HG03432 (cell line): ENCODE measurements around the gene SSH2.

Experiments used
- ATAC-seq: cut with Tn5 transposase; IDR thresholded peaks from one replicate; pipeline ENCODE4 v1.9.1; 2021; ENCODE audit warnings: mild to moderate bottlenecking, moderate library complexity; ENCODE audit not compliant: unreplicated experiment

Gene SSH2

DNA sequence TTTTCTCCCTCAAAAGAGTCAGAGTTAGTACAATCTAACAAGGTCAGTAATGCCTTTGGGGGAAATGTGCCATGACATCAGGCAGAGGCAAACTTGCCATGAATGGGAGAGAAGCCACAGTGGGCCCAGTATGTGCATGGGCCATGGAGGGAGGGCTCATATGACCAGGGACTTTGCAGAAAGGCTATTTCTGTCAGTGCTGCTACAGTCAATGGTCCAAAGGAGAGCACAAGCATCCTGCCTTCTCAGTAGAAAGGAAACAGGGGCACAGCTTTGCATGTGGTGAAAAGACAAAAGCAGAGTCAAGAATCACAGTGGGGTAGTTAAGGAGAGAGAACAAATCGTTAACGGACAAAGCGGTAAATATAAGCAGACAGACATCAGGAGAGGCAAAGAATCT is 296.1 kb downstream of the SSH2 start:
- no peak for ATAC-seq

DNA sequence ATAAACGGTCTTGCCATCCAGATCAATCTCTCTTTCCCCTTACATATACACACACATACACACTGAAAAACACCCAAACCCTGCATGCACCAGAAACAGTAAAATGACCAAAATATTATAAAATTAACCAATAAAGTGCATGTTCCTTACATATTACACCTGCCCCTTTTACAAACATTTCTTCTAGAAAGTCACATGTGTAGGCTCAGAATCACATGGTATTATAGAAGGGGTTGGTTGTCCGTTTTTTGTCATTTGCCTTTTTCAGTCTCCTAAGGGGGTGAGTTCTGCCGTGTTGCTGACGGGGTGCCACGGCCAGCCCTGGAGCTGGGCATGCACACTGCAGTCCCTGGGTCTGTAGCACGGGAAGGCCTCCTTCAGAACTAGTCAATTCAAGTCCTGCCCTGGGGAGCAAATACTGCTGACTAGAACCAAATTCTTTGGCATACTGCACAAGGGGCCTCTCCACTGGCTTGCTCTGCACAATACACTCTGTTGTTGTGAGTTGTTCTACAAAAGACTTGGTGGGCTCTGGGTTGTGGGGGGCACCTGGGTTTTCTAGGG is 299.3 kb downstream of the SSH2 start:
- ATAC-seq = no peak

DNA sequence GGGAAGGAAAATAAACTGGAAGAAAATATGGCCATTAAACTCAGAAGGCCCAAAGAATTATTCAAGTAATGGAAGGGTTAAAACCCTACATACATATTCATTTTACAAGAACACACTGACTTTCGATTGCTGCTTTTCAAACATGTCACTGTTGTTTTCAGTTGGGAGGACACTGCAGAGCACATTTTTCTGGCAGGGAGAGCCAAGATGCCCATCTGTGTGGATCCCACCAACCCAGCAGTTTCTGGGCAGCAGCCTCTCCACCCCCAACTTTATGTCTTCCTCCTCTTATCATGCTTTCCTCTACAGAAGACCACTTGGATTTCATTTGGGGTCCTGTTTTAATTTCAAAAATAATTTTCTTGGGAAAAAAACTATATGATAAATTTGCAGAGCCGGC is 300.2 kb downstream of the SSH2 start:
- ATAC-seq = no peak

DNA sequence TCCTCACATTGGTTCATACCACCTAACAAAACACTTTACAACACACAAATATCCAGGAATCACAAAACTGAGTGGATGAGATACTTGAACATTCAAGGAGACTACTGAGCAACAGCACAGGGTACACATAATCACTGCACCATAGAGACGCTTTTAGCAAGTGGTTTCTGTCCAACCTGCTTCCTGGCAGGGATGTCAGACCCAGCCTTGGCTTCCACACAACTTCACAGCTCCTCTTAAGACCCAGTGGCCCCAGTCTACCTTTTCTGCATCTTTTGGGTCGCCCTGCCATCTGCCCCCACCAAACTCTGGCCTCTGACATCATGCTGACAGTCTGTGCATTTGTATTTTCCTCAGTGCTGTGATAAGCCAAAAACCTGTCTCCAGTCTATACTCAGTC is 301.4 kb downstream of the SSH2 start:
- ATAC-seq = no peak

DNA sequence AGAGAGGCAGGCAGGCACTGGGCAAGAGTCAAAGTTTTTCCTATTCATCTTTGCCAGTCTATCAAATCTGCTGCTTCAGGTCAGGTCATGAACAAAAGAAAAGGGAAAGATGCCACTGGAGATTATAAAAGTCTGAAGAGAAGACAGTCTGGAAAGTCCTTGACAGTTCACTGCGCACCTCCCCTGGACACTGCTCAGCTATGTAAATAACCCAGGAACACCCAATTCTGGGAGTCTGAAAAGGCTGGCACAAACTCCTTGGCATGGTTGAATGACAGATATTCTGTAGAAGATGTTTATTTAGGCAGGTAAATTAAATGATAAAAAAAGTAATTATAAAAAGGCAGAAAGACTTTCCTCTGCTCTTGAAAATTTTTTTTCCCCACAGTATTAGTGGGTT is 302.1 kb downstream of the SSH2 start:
- no peak for ATAC-seq

DNA sequence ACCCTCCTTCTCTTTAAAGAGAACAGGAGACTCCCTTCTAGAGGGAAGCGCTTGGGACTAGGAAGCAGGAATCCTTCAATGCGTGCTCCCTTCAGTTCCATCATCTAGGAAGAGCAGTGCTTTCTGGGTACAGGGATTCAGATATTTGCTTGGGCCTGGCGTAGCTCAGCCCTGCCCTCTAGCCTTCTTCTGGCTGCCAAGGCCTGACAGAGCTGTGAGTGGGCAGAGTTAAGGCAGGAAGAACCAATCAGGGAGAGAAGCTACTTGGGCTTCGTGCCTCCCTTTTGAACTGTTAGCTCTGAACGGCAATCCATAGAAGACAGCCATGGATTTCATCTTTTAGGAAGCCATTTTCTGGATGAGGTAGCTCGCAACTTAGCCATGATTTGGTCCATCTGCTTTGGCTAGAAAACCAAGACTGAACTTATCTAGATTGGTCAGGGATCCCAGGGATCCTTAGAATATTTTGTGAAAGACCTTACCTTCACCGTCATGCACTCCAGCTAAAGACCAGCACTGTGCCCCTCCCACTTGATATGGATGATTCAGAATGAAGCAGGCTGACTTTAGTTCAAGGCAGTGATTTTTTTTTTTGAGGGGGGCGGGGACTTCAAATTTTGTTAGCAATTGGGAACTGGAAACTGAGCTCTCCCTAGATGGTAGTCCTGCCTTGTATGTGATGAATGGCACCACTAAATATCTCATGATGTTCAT is 304.8 kb downstream of the SSH2 start:
- no peak for ATAC-seq

DNA sequence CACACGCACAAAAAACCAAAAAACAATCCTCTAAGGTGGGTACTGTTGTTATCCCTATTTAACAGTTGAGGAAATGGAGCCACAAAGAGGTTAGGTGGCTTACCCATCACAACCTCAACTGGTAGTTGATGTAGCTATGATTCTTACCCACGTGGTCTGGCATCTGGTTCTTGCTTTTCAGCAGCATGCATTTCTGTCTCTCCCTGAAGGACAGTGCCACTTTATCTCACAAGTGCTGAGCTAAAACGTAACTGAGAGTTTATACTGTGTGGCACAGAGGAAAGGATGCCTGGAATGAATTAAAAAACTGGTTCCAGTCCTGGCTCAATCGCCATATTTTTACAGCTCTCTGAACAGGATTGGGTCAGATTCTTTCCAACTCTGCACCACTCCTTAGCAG is 305.4 kb downstream of the SSH2 start:
- no peak for ATAC-seq

DNA sequence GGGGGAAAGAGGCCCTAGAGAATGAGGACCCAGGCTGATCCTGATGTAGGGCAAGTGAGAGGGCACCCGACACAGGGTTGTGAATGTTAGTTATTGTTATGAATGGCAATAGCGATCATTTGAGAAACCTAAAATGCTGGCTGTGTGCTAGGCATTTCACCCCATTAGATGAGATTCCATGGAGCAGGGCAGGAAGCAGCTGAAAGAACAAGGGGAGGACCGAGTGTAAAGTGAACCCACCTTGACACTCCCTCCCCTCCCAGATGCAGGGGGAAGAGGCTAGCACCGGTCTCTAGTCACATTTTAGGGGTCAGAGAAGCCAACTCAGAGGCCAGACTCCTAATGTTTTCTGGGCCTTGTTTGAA is 306.8 kb downstream of the SSH2 start:
- no peak for ATAC-seq

DNA sequence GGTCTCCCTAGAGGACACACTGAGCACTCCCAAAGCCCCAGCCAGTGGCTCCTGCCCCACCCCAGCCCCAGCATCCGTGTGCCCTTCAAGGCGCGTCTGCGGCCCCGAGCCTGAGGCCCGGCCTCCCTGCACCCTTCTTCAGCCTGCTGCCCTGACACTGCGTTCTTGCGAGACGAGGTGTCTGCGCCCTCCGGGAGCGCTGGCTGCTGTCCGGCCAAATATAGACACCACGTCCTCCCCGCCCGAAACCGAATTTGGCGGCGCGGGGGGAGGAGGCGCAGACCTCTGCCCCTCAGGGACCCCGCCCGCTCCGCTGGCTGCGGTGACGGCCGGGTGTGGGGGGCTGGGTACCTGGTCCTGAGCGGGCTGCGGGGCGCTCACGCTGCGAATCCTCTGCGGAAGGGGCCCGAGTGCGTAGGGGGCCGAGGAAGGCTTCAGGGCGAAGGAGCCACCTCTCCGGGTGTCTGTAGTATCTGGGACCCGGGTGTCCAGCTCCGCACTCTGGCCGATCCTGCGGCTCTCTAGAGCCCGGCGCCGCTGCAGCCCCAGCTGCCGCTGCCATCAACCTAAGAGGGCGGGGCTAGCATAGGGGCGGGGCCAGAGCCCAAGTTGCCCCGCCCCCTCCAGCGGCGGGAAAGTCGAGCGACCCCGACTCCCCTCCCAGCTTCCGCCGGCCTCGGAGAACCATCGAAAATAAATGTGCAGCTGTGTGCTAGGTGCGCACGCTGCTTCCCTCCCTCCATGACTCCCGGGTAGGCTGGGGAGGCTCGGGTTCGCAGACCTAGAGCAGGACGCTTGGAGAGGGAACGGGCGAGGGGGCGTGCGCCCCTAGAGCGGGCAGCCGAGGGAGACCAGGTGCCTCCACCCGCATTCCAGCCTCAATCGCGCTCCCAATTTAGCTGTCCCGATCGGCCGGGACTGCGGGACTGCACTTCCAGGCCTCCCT is 307.4 kb downstream of the SSH2 start, which contains the start of gene CORO6:
Gene CORO6, minus strand, starts transcription at position 576 of the 946 bp plus-strand sequence. CDS start 1,491 bp downstream, outside the sequence.
- peak; percentile 54 for ATAC-seq

DNA sequence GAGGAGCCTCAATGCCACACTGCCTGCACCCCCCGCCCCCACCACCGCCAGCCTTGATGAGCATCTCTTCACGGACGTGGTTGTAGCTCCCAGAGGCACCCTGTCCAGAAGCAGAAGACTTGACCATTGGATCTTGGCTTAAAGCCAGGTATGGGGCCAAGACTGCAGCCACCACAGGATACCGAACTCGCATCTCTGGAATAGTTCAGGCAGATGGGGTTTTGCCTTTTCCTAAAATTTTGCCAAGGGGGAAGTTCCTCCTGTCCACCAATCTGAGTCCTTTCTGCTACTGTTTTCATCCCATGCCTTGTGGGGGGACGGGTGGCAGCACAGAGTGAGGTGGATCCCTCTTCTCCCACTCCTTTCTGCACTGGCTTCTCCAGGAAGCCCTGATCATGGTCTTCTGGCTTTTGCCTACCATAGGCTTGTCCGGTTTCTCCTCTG is 308.3 kb downstream of the SSH2 start:
- ATAC-seq = no peak

DNA sequence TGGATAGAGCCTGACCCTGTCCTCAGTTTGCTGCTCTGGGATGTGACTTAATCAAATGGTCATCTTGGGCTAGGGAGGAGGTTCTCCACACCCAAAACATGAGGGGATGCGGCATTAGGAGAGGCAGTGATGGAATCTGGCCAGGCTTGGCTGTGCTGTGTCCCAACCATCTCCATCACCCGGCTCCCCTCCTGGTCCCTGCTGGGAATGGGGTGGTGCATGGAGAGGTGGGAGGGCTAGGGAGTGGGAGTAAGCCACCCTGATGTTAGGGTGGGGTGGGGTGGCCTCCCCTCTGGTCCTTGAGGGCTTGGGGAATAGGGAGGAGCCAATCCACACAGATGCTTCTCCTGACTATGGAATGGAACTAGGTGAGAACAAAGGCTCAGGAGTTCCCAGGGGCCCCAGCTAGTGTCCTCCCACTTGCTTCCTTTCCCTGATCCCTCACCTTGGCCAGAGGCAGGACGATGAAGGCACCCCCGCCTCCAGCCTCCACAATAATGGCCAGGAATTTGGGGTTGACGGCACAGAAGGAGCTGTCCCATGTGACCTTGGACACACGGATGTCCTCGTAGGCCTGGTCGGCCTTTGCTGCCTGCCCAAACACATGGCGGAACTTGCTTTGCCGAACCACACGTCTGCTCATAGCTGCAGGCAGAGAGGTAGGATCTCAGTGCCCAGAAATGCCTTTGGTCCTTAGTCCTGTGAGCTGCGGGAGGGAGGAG is 309.1 kb downstream of the SSH2 start:
- no peak for ATAC-seq

DNA sequence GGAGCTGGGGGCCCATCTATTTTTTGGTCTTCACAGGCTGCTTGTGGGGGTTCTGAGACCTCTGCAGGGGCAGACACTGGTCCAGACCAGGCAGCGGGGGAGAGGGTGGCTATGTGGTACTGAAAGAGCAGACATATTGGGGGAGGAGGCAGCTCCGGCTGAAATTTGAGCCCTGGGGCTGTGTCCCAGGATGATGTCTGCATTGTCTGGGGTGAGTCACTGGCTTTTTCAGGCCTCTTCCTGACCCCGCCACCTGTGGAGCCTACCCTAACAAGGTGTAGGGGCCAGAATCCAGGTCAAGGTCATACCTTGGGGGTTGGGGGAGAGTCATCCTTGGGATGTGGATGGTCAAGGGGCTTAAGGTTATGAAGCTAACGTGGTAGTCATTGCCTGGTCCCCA is 309.8 kb downstream of the SSH2 start:
- no peak for ATAC-seq

DNA sequence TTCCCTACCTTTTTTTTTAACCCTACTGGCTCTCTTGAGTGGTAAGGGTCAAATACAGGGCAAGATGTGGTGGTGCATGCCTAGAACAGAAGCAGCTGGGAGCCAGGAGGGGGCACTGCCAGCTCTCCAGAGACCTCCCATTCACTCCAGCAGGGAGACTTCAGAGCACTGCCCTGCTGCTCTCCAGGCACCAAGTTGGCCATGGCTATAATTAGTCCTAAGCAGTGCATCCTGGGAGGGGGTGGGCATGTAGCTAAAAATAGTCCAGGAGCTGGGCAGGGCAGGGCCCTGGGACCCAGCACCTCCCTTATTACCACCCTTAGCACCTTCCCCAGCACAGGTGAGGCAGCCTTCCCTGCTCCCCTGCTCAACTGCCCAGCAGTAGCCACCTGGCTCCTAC is 310.8 kb downstream of the SSH2 start:
- ATAC-seq = no peak

DNA sequence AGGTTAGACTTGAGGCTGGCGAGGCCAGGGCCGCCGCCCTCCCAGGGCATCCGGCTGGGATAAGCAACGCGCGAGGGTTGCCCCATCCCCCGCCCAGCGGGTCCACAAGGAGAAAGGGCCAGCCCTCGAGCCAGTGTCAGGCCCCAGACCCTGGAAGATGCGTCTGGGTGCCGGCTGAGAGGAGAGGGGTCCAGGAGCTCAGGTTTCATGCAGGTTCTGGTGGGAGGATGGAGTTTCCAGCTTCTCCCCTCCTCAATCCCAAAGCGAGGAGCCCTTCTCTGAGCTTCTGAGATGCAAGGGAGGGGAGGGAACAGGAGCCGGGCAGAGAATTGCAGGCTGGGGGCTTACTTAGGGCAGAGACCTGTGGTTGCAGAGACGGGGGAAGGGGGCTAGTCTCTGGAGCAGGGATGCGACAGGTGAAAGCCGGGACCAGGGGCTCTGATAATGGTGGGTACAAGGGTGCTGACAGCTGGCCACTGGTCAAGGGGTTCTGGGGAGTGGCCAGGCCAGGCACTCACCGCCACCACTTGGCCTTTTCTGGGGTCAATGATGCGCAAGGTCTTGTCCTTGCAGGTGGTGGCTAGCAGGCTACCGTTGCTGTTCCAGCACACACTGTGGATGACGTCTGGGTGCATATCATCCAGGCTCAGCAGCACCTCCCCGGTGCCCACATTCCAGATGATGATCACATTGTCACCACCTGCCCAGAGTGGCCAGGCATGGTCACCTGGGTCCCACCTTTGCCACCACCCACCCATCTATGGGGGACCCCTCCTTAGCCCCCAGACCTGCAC is 311.6 kb downstream of the SSH2 start:
- no peak for ATAC-seq

DNA sequence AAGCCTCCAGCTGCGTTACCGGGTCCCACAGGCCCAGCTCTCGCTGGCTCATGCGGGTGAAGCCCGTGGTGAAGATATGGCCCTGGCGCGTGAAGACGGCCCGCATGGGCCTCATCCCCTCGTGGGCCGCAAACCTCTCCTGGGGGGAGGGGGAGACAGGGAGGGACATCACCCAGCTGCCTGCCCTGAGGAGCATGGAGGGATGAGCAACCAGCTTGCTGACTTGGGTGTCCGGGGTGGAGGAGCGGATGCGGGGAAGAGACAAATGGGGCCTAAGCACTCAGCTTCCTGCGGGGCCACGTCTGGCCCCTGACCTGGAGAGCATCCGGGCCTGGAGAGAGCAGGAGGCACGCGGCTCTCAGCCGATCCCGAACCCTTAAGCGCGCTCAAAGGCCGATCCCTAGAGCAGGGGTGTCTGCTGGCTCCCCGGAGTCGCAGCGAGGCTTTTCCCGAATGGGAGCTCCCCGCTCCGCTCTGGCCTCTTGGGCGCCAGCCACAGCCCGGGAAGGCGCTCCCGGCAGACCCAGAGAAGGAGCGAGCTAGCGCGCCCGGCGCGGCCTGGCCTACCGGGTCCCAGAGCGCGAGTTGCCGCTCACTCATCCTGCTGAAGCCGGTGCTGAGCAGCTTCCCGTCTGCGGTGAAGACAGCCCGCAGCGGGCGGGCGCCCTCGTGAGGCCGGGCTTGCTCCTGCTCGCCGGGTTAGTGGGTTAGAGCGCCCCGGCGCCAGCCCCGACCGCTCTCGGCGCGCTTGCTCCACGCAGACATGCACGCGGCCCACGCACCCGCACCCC is 312.4 kb downstream of the SSH2 start:
- ATAC-seq = peak; percentile 30

DNA sequence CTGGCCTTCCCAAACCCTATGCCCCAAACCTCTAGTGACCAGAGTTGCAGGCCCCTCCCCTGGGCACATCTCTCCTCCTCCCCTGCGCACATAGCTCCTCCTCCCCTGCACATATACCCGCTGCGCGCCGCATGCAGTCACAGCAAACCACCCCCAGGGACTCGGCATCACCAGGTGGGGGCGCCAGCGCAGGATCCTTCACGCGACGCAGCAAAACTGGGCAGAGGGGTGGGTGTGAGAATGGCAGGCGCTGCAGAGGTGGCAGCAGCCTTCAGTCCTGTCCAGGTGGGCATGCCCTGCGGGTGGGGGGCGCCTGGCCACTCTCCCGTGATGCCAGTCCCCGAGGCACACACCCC is 312.9 kb downstream of the SSH2 start:
- ATAC-seq = peak; percentile 43

DNA sequence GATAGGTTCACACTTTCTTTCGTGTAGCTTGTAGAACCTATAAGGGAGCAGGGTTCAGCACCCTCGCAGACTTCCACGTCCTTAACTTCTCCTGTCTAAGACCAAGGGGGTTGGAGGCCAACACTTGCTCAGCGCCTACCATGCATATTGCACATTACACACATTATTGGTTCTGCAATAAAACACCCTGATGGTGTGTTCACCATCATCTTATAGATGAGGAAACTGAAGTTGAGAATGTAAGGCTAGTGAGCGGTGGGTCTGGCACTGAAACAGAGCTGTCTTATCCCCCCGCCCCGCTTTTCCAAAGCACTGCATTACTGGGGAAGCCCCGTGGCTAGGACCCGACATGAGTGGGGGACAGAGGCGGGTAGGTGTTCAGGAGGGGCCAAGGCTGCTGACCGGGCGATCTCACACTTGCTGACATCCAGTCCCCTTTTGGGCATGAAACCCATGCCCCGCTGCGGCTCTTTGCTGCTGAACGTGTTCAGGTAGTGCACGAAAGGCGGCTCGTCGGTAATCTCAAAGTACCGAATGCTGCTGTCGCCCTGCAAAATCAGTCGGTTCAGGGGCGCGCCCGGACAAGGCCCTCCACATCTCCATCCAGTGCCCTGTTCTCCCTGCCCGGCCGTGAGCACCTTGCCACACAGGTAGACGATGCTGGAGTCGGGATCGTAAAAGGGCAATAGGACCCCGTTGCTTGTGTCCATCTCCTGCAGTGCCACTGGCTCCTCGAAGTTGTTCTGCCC is 313.6 kb downstream of the SSH2 start:
- no peak for ATAC-seq

DNA sequence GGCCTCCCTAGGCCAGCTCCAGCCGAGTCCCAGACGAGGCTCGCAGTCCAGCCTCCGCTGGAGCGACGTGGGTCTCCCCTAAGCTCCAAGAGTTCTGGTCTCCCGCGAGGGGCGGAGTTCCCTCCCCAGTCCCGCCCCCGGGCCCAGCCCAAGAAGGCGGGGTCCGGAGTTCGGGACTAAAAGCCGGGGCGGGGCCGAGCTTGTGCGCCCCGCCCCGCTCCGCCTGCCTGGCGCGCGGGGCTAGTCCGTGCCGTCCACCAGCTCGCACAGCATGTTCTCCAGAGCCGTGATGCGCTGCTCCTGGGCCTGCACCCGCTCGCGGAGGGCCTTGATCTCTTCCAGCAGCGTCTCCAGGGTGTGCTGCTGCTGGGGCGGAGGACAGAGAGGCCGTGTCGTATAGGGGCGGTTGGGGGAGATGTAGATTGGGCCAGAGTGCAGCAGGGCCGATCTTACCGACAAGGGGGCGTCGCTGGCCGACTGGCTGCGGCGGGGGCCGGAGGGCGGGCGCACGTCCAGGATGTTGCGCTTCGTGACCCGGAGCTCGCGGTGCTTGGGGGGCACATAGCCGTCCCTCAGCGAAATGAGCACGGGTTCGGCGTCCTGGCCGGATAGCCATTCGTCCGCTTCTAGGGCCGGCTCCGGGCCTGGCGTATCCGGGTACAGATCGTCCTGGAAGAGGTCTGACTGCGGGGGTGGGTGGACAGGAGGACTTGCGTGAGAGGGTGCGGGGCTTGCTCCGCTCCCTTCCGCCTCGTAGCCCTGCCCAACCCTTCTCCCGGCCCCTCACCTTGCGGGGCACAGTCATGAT is 314.3 kb downstream of the SSH2 start:
- ATAC-seq = peak; percentile 60
